K562 (cell line): ENCODE results near the gene BORCS8. TPM values are rescaled to one million over a fixed set of nuclear protein-coding genes. Genes with fewer than 3 reads are reported as not detected.

ENCODE experiments used
- BCOR ChIP-seq: fragments of 450-650 bp; IDR thresholded peaks from 2 replicates; pipeline ENCODE4 v1.6.1; 2016
- CHD1 ChIP-seq: fragments of 200-600 bp; sonication (generic); IDR thresholded peaks from one replicate; pipeline ENCODE4 v1.6.1; 2012; ENCODE audit warnings: mild to moderate bottlenecking, moderate library complexity, low read length, inconsistent platforms
- CREB1 ChIP-seq, 2 experiments: sonication (generic) in 1 of 2; formaldehyde crosslinking in 1 of 2; IDR thresholded peaks; 2 replicates each; pipeline versions ENCODE4 v1.6.1 to v1.8.0; 2012 to 2022; ENCODE audit warnings: inconsistent platforms in 1 of 2, mild to moderate bottlenecking in 1 of 2, missing genetic modification reagents in 1 of 2, moderate library complexity in 1 of 2
- DIDO1 ChIP-seq: fragments of 450-650 bp; IDR thresholded peaks from 2 replicates; pipeline ENCODE4 v1.6.1; 2016; ENCODE audit warnings: low read depth, missing biosample characterization, missing genetic modification characterization
- DPF2 ChIP-seq: fragments of 450-650 bp; IDR thresholded peaks from 2 replicates; pipeline ENCODE4 v1.6.1; 2016
- FOXA1 ChIP-seq: fragments of 450-650 bp; IDR thresholded peaks from 2 replicates; pipeline ENCODE4 v1.6.1; 2016; ENCODE audit warnings: mild to moderate bottlenecking, borderline replicate concordance
- FOXK2 ChIP-seq, 2 experiments: fragments of 450-650 bp; IDR thresholded peaks in 1 of 2; conservative IDR thresholded peaks in 1 of 2; 2 replicates each; pipeline ENCODE4 v1.6.1; 2016; ENCODE audit warnings: low read depth in 2 of 2, mild to moderate bottlenecking in 1 of 2
- HIVEP1 ChIP-seq: fragments of 250-450 bp; sonication (Bioruptor Pico); IDR thresholded peaks from 2 replicates; pipeline ENCODE4 v1.4.0; 2020; ENCODE audit warnings: mild to moderate bottlenecking
- LEF1 ChIP-seq: fragments of 450-650 bp; IDR thresholded peaks from 2 replicates; pipeline ENCODE4 v1.6.1; 2016; ENCODE audit warnings: mild to moderate bottlenecking
- MAZ ChIP-seq, 2 experiments: fragments of 450-650 bp in 1 of 2; sonication (generic) in 1 of 2; formaldehyde crosslinking; IDR thresholded peaks in 1 of 2; conservative IDR thresholded peaks in 1 of 2; 2 replicates each; pipeline versions ENCODE4 v1.4.0 to v1.5.0; 2020; ENCODE audit warnings: mild to moderate bottlenecking in 1 of 2, missing genetic modification reagents in 1 of 2
- POLR2B ChIP-seq: fragments of 450-650 bp; IDR thresholded peaks from 2 replicates; pipeline ENCODE4 v1.6.1; 2018; ENCODE audit warnings: low read depth; ENCODE audit not compliant: partially characterized antibody
- RAD51 ChIP-seq: fragments of 450-650 bp; IDR thresholded peaks from 2 replicates; pipeline ENCODE4 v1.7.1; 2016; ENCODE audit warnings: low read depth, mild to moderate bottlenecking, borderline replicate concordance
- SMAD4 ChIP-seq: fragments of 250-450 bp; sonication (Bioruptor Pico); conservative IDR thresholded peaks from 2 replicates; pipeline ENCODE4 v1.8.0; 2021; ENCODE audit warnings: inconsistent platforms, mild to moderate bottlenecking, moderate library complexity
- SMARCA4 ChIP-seq: fragments of 450-650 bp; IDR thresholded peaks from 2 replicates; pipeline ENCODE4 v1.6.1; 2016
- SMC3 ChIP-seq: conservative IDR thresholded peaks from 2 replicates; pipeline ENCODE4 v1.6.1; 2011; ENCODE audit warnings: low read depth, low read length, improper control_type of control experiment; ENCODE audit not compliant: insufficient read depth
- TAF9B ChIP-seq: fragments of 450-650 bp; IDR thresholded peaks from 2 replicates; pipeline ENCODE4 v1.6.1; 2018; ENCODE audit warnings: mild to moderate bottlenecking; ENCODE audit not compliant: partially characterized antibody
- ZBTB7A ChIP-seq: IDR thresholded peaks from 2 replicates; pipeline ENCODE4 v1.6.1; 2011; ENCODE audit warnings: low read depth, mild to moderate bottlenecking, low read length, moderate library complexity, borderline replicate concordance; ENCODE audit not compliant: control insufficient read depth
- ZNF316 ChIP-seq: fragments of 450-650 bp; IDR thresholded peaks from 2 replicates; pipeline ENCODE4 v1.6.1; 2016
- ZNF324 ChIP-seq: fragments of 250-450 bp; sonication (Bioruptor Pico); IDR thresholded peaks from 2 replicates; pipeline ENCODE4 v1.4.0; 2020; ENCODE audit warnings: mild to moderate bottlenecking
- ZNF431 ChIP-seq: sonication (generic); formaldehyde crosslinking; IDR thresholded peaks from 2 replicates; pipeline ENCODE4 v1.8.0; 2022; ENCODE audit warnings: mild to moderate bottlenecking, missing genetic modification reagents
- ZNF764 ChIP-seq: fragments of 250-450 bp; sonication (Bioruptor Pico); IDR thresholded peaks from 2 replicates; pipeline ENCODE4 v1.4.0; 2020; ENCODE audit warnings: low read depth, mild to moderate bottlenecking, moderate library complexity
- polyA plus RNA-seq, 8 experiments: library from polyadenylated mRNA; depleted of rRNA in 4 of 8; stranded (reverse) in 5 of 8; unstranded in 3 of 8; fragments of >200 nt; fragmentation: Nextera tagmentation in 2 of 8; fragmentation: Illumina TruSeq in 1 of 8; extraction: Ambion mirVana in 2 of 8; extraction: Trizol in 1 of 8; gene quantifications; 2 replicates each; pipeline versions ENCODE4 v1.2.1 to v1.2.3, GENCODE V29; 2011 to 2014; ENCODE audit warnings: inconsistent platforms in 1 of 8, missing spikeins in 1 of 8
- total RNA-seq, 7 experiments: library from RNA; depleted of rRNA in 6 of 7; stranded (reverse); fragments of >200 nt in 6 of 7; fragmentation: Illumina TruSeq in 2 of 7; extraction: Trizol in 2 of 7; gene quantifications; 2 replicates each; pipeline versions ENCODE4 v1.2.1 to v1.2.3, GENCODE V29; 2011 to 2021; ENCODE audit warnings: low replicate concordance in 1 of 7
- TF ChIP-seq, protein P1 (sequence below): sonication (generic); formaldehyde crosslinking; IDR thresholded peaks from 2 replicates; pipeline ENCODE4 v1.9.0; 2022; ENCODE audit warnings: mild to moderate bottlenecking, missing genetic modification reagents
- TF ChIP-seq, protein P2 (sequence below): fragments of 450-650 bp; formaldehyde crosslinking; IDR thresholded peaks from 2 replicates; pipeline ENCODE4 v1.4.0; 2022; ENCODE audit warnings: mild to moderate bottlenecking, moderate library complexity
- TF ChIP-seq, protein P3 (sequence below), 2 experiments: fragments of 200-800 bp in 1 of 2; sonication (Bioruptor generic) in 1 of 2; sonication (generic) in 1 of 2; formaldehyde crosslinking in 1 of 2; IDR thresholded peaks in 1 of 2; conservative IDR thresholded peaks in 1 of 2; 2 replicates each; pipeline versions ENCODE4 v1.5.0 to v1.6.1; 2016 to 2020; ENCODE audit warnings: missing compliant biosample characterization in 1 of 2, missing genetic modification characterization in 1 of 2, missing genetic modification reagents in 1 of 2

Gene BORCS8
- total and polyA plus RNA-seq, 9 of the 15 experiments (the other 6 are each of a cell fraction or from before 2014, with no cell fraction given) = 4.6 to 33.6 (median 16.3) TPM

DNA sequence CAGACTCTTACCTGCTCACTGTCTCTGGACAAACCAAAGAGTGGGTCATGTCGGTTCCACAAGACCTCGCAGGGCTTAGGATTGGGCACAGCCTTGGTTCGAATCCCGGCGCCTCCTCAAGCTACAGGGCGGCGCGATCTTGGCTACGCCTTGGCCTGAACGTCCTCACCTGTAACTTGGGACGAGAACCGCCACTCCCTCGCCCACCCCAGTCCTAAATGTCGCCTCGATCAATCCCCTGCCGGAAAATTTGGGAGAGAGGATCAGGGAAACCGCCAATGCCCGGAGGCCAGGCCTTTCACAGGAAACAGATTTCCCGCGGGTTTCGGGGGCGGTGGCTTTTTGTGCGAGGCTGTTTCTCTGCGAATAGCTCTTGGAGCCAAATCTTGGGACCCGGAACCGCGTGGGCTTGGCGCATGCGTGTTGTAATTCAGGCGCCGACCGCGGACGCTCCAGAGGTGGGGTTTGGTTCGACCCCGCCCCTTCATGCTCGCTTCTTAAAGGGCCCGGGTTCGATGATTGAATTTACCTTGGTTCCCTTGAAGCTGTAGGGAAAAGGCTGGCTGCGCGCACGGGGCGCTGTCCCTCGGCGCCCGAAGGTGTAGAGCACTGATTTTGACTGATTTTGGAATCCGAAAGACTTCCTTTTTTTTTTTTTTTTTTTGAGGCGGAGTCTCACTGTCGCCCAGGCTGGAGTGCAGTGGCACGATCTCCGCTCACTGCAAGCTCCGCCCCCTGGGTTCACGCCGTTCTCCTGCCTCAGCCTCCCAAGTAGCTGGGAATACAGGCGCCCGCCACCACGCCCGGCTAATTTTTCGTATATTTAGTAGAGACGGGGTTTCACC, 11.3 kb upstream of the BORCS8 start, which contains the start of gene NR2C2AP (continued):
- TF ChIP-seq CREB1 (IDR thresholded peaks at IDR 0.05) (peak; percentile 66), CREB1 (CRISPR knock-in tag; IDR thresholded peaks at IDR 0.05) (no peak), ZNF324 (CRISPR knock-in tag) (no peak), TAF9B (no peak), SMC3 (no peak), BCOR (peak; percentile 80; the same call in 1 of the 2 replicates), ZNF316 (no peak), DIDO1 (tag) (no peak), FOXK2 (conservative IDR thresholded peaks at IDR 0.05 in 1 of 2, IDR thresholded peaks at IDR 0.05 in 1 of 2; ENCODE audit: low read depth in 2 of 2) (no peak; a peak in 1 of 4 replicates), LEF1 (no peak), ZNF431 (CRISPR knock-in tag) (no peak), HIVEP1 (no peak), FOXA1 (no peak), DPF2 (0 out of 2 replicates have a peak, but pooled peaks have one; percentile 30), MAZ (CRISPR knock-in tag; conservative IDR thresholded peaks at IDR 0.05 in 1 of 2, IDR thresholded peaks at IDR 0.05 in 1 of 2) (0 out of 4 replicates have a peak, but pooled peaks of 1 of the 2 experiments have one; percentile 49), ZNF764 (0 out of 2 replicates have a peak, but pooled peaks have one; percentile 53), SMARCA4 (no peak; the same call in 1 of the 2 replicates), ZBTB7A (no peak), SMAD4 (CRISPR knock-in tag) (0 out of 2 replicates have a peak, but pooled peaks have one; percentile 49), POLR2B (peak; percentile 42), CHD1 (no peak), RAD51 (no peak)
- TF ChIP-seq, protein P1, sequence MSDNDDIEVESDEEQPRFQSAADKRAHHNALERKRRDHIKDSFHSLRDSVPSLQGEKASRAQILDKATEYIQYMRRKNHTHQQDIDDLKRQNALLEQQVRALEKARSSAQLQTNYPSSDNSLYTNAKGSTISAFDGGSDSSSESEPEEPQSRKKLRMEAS (CRISPR knock-in tag) = peak; percentile 83
- TF ChIP-seq, protein P2, sequence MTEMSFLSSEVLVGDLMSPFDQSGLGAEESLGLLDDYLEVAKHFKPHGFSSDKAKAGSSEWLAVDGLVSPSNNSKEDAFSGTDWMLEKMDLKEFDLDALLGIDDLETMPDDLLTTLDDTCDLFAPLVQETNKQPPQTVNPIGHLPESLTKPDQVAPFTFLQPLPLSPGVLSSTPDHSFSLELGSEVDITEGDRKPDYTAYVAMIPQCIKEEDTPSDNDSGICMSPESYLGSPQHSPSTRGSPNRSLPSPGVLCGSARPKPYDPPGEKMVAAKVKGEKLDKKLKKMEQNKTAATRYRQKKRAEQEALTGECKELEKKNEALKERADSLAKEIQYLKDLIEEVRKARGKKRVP = no peak
- TF ChIP-seq, protein P3, sequence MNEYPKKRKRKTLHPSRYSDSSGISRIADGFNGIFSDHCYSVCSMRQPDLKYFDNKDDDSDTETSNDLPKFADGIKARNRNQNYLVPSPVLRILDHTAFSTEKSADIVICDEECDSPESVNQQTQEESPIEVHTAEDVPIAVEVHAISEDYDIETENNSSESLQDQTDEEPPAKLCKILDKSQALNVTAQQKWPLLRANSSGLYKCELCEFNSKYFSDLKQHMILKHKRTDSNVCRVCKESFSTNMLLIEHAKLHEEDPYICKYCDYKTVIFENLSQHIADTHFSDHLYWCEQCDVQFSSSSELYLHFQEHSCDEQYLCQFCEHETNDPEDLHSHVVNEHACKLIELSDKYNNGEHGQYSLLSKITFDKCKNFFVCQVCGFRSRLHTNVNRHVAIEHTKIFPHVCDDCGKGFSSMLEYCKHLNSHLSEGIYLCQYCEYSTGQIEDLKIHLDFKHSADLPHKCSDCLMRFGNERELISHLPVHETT (CRISPR knock-in tag; conservative IDR thresholded peaks at IDR 0.05 in 1 of 2, IDR thresholded peaks at IDR 0.05 in 1 of 2) = no peak
